OCI-LY3 (cell line): ENCODE measurements around the gene ARG2.

Source experiments
- CTCF ChIP-seq: fragments of 200-600, 300-600 bp; sonication (generic); IDR thresholded peaks from 2 replicates; pipeline ENCODE4 v1.5.1; 2014; ENCODE audit warnings: antibody characterized with exemption, low read length, low read depth
- EZH2phosphoT487 ChIP-seq: fragments of 200-600 bp; shearing (Covaris generic); IDR thresholded peaks from 2 replicates; pipeline ENCODE4 v1.6.1; 2018; ENCODE audit warnings: antibody characterized with exemption, mixed run types, low read depth

DNA sequence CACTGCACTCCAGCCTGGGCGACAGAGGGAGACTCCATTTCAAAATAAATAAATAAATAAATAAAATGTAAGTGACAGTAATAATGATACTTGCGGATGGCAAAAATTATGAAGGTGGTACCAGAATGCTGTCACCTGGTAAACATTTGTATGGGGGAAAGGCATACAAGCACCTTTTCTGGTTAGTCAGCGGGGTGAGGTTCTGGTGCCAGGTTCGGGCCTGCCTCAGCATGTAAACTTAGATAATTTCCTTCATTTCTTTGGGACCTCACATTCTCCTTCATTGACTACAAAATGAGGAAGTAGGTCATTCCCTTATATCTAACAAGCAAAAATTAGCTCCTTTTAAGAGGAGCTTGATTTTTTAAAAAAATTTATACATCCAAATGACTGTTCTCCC, 43.9 kb downstream of the ARG2 start:
- TF ChIP-seq EZH2phosphoT487: no peak
- TF ChIP-seq CTCF: no peak
